ACC112 (cell line): Measurements from ENCODE around the gene STX8.
"Not testable (repeated sequence)": the region's sequence is repeated elsewhere in the genome, so short reads cannot be mapped to it uniquely, and the experiment has no call there.

Source experiments
- H2AFZ ChIP-seq: fragments of 200-600 bp; sonication (generic); one replicate; pipeline ENCODE4 v1.6.0; 2017; ENCODE audit warnings: antibody characterized with exemption, low read length; ENCODE audit not compliant: unreplicated experiment
- H3K27ac ChIP-seq: fragments of 200-600 bp; sonication (generic); 2 replicates; pipeline ENCODE4 v1.5.1; 2014; ENCODE audit warnings: low read depth, mild to moderate bottlenecking, antibody characterized with exemption, low read length, moderate library complexity
- H3K27me3 ChIP-seq: fragments of 200-600 bp; sonication (generic); 2 replicates; pipeline ENCODE4 v1.6.1; 2014; ENCODE audit warnings: mild to moderate bottlenecking, antibody characterized with exemption, low read length, moderate library complexity, mixed read lengths; ENCODE audit not compliant: insufficient read depth
- H3K36me3 ChIP-seq: fragments of 200-600 bp; sonication (generic); 2 replicates; pipeline ENCODE4 v1.6.1; 2016; ENCODE audit warnings: mild to moderate bottlenecking, antibody characterized with exemption, low read length, moderate library complexity, mixed read lengths; ENCODE audit not compliant: insufficient read depth
- H3K4me1 ChIP-seq: fragments of 200-600 bp; sonication (generic); one replicate; pipeline ENCODE4 v1.6.1; 2016; ENCODE audit warnings: low read length, mixed read lengths; ENCODE audit not compliant: insufficient read depth, unreplicated experiment, control insufficient read depth
- H3K4me3 ChIP-seq: fragments of 200-600 bp; sonication (generic); 2 replicates; pipeline ENCODE4 v1.5.1; 2014; ENCODE audit warnings: mild to moderate bottlenecking, low read depth, low read length
- H3K79me2 ChIP-seq: fragments of 200-600 bp; sonication (generic); one replicate; pipeline ENCODE4 v1.6.0; 2016; ENCODE audit warnings: low read length; ENCODE audit not compliant: control insufficient read depth, unreplicated experiment, insufficient read depth

Gene STX8

DNA sequence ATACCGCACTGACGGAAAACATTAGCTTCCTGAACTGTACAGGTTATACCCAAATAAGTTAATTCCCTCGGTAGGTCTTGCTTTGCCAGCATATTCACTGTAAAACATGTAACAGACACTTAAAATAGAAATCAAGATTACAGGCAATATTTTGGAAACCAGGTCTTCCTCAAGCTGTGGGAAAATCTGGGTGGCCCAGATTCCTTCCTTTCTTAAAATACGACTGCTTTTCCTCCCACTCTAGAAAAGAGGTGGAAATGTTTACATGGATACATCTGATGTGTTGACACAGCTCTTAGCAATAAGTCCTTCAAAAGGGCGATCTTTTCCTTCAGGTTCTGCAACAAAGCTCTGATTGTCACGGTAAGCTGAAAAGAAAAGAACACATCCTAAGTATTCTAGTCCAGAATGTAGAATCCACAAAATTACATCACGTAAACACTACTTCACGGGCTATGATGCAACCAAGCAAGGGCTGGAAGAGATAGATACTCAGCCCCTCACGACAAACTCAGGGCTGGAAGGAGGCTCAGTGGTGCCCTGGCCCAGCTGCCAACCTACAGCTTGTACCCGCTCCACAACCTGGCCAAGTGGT, 18.4 kb downstream of the STX8 start:
- Histone ChIP-seq H3K4me3 (no peak overlapping the region), H3K79me2 (no peaks in the 10 kb centered on the region), H3K36me3 (no peaks in the 10 kb centered on the region), H3K27me3 (no peaks in the 10 kb centered on the region), H3K4me1 (no peaks in the 10 kb centered on the region), H2AFZ (no peak overlapping the region), H3K27ac (no peak overlapping the region)

DNA sequence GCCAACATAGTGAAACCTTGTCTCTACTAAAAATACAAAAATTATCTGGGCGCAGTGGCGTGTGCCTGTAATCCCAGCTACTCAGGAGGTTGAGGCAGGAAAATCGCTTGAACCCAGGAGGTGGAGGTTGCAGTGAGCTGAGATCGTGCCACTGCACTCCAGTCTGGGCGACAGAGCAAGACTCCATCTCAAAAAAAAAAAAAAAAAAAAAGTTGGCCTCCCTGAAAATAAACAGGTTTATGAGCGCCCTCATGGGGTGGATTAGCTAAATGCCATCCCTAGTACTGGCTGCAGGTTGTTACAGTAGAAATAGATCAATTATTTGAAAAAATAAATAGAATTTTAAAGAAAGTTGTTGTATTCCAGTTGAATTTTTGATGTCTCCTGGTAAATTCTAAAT, 20.9 kb downstream of the STX8 start:
- H3K79me2 ChIP-seq, H3K27ac ChIP-seq, H3K4me1 ChIP-seq, H3K4me3 ChIP-seq, H3K27me3 ChIP-seq, H2AFZ ChIP-seq, H3K36me3 ChIP-seq: not testable (repeated sequence)

DNA sequence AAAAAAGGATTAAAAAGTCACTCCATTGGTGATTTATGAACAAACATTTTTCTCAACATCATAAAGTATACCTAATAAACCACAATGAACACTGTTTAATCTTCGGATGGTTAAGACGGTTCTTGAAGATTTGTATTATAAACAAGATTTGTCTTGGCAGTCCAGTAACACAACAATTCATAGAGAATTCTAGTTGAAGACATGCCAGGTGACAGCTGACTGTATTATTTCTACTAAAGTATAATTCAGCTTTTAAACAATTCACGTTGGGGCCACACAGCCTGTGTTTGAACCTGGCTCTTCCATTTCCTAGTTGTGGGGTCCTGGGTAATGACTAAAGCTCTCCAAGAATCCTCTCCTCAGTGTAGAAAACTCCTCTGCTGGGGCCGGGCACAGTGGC, 22.0 kb downstream of the STX8 start:
- no peak overlapping the region for H2AFZ ChIP-seq
- H3K27me3 ChIP-seq, result no peaks in the 10 kb centered on the region
- H3K79me2 ChIP-seq, result no peaks in the 10 kb centered on the region
- no peak overlapping the region for H3K4me3 ChIP-seq
- H3K4me1 ChIP-seq, result no peaks in the 10 kb centered on the region
- H3K36me3 ChIP-seq, result no peaks in the 10 kb centered on the region
- H3K27ac ChIP-seq, result no peak overlapping the region

DNA sequence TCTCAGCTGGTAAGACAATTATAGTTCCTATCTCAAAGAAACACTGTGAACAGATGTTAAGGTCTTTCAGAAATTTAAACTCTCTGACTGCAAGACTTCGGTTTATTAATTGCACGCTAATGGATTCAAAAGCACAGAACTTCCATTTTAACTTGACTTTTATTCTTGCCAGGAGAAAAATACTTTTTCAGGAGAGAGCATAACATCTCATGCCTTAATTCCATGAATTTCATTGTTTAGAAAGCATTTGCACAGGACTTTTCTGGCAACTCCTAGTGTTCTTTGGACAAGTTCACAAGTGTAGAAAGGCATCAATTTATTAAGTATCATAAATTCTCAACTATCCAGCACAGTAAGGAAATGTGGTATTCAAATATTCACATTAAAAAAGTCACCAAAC, 22.4 kb downstream of the STX8 start:
- H3K4me3 ChIP-seq, result no peak overlapping the region
- no peaks in the 10 kb centered on the region for H3K36me3 ChIP-seq
- no peak overlapping the region for H3K27ac ChIP-seq
- H3K4me1 ChIP-seq, result no peaks in the 10 kb centered on the region
- H2AFZ ChIP-seq, result no peak overlapping the region
- H3K79me2 ChIP-seq, result no peaks in the 10 kb centered on the region
- no peaks in the 10 kb centered on the region for H3K27me3 ChIP-seq

DNA sequence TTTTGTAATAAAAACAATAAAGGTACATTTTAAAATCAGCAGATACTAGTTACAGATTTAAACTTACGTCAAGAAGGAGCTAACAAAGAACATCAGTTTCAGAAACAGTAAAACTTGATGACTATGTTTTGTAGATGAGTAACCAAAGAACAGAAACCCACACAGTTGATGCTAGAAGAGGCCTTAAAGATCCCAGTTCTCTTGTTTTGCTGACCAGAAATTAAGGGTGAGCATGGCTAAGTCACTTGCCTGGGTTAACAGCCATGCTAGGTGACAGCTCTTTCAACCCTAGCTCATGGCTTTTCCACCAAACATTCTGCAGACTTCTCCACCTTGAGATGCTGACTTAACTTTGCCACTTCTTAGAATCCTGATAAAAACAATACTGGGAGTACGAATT, 26.4 kb downstream of the STX8 start:
- H3K27me3 ChIP-seq, result no peaks in the 10 kb centered on the region
- no peak overlapping the region for H3K4me3 ChIP-seq
- no peak overlapping the region for H3K27ac ChIP-seq
- H3K36me3 ChIP-seq, result no peaks in the 10 kb centered on the region
- H3K4me1 ChIP-seq, result no peaks in the 10 kb centered on the region
- H3K79me2 ChIP-seq, result no peaks in the 10 kb centered on the region
- no peak overlapping the region for H2AFZ ChIP-seq

DNA sequence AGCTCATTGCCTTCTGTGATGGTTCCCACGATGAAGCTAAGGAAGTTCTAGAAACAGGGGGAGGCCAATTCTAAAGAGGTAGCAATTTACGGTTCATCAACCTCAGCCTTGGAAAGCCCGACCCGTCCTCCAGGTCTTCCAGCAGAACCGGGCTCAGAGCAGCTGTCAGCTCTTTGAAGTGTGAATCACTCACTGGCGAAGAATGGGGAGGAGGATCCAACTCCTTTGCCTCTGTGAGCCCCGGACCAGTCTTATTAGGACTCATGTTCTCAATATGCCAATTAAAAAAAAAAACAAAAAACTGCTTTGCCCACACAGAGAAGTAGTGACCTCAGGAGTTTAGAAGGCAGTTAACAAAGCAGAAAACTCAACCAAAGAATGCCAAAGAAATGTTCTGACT, 31.4 kb downstream of the STX8 start:
- Histone ChIP-seq H3K27ac (no peak overlapping the region), H2AFZ (no peak overlapping the region), H3K36me3 (no peaks in the 10 kb centered on the region), H3K4me1 (no peaks in the 10 kb centered on the region), H3K27me3 (no peaks in the 10 kb centered on the region), H3K79me2 (no peaks in the 10 kb centered on the region), H3K4me3 (no peak overlapping the region)

DNA sequence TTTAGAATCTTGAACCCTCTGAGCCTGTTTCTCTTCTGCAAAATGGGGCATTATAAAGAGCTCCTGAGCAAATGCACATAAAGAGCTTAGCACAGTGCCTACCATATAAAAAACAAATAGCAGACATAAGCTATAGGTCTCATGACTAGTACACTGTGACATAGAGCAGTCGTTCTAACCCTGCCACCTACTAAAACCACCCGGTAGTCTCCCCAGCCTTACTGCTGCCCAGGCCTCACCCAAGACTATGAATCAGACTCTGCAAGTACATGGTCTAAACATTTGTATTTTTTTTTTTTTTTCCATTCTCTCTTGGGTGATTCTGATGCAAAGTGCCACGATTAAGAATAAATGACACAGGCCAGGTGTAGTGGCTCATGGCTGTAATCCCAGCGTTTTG, 33.9 kb downstream of the STX8 start:
- Histone ChIP-seq H3K4me3 (no peak overlapping the region), H3K27me3 (no peaks in the 10 kb centered on the region), H3K27ac (no peak overlapping the region), H3K4me1 (no peaks in the 10 kb centered on the region), H3K36me3 (no peaks in the 10 kb centered on the region), H2AFZ (no peak overlapping the region), H3K79me2 (no peaks in the 10 kb centered on the region)

DNA sequence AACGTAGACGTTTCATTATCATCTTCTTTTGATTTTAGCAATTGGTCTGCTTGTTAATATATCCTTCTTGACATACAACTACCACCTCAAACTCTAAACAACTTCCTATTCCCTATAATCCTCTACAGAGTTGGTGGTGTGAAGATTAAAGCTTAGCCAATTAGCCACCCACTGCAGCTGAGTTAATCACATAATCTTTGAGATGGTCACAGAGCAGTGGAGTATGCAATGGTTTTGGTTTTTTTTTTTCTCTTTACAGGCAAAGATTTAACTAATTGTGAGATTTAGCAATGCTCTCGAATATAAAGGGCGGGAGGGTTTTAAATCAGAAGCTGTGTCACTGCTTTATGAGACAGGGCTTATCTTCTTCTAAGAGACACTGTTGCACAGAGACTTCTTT, 37.0 kb downstream of the STX8 start:
- no peaks in the 10 kb centered on the region for H3K36me3 ChIP-seq
- H3K79me2 ChIP-seq, result no peaks in the 10 kb centered on the region
- no peak overlapping the region for H3K27ac ChIP-seq
- H3K27me3 ChIP-seq, result no peaks in the 10 kb centered on the region
- H3K4me1 ChIP-seq, result no peaks in the 10 kb centered on the region
- H2AFZ ChIP-seq, result no peak overlapping the region
- H3K4me3 ChIP-seq, result no peak overlapping the region

DNA sequence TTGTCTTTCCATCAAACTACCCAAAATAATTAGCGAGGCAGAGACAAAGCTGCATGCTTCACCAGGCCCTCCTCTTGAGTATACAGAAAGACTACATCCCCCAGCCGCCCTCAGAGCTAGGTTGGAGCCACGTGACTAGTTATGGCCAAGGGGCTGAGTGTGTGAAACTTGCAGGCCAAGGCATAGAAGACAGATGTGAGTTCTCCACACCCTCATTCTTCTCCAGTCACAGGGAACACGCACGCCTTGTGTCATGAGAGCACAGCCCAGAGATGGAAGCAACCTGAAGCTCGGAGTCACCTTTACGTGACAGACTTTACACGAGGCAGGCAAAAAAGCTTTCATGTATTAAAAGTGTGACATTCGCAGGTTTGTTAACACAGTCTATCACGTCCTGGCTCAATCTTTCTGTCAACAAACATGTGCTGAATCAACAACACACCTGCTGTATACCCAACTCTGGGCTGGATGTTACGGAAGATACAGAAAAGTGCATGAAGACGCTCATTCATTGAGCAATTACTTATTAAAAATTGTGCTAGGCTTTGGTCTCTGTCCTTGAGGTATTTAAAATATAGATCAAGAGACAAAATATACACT, 38.3 kb downstream of the STX8 start:
- H3K4me1 ChIP-seq, result no peaks in the 10 kb centered on the region
- H3K79me2 ChIP-seq, result no peaks in the 10 kb centered on the region
- H3K27me3 ChIP-seq, result no peaks in the 10 kb centered on the region
- no peak overlapping the region for H3K4me3 ChIP-seq
- no peak overlapping the region for H3K27ac ChIP-seq
- no peak overlapping the region for H2AFZ ChIP-seq
- H3K36me3 ChIP-seq, result no peaks in the 10 kb centered on the region

DNA sequence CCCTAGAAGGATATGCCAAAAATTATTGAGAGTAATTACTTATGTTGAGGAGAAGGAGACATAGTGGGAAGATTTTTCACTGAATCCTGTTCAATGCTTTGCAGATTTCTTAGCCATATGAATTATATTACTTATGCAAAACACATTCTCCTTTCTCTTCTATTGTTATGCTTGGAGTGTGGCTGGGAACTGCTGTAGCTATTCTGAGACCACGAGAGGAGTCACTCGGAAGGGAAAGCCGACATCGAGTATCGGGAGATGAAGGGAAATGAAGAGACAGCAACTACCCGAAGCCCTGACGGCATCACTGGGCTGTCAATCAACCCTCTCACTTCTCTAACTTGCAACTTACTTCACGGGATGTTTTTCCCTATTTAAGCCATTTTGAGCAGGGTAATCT, 39.6 kb downstream of the STX8 start:
- no peak overlapping the region for H3K4me3 ChIP-seq
- no peaks in the 10 kb centered on the region for H3K36me3 ChIP-seq
- no peak overlapping the region for H2AFZ ChIP-seq
- H3K4me1 ChIP-seq, result no peaks in the 10 kb centered on the region
- H3K27me3 ChIP-seq, result no peaks in the 10 kb centered on the region
- no peak overlapping the region for H3K27ac ChIP-seq
- H3K79me2 ChIP-seq, result no peaks in the 10 kb centered on the region

DNA sequence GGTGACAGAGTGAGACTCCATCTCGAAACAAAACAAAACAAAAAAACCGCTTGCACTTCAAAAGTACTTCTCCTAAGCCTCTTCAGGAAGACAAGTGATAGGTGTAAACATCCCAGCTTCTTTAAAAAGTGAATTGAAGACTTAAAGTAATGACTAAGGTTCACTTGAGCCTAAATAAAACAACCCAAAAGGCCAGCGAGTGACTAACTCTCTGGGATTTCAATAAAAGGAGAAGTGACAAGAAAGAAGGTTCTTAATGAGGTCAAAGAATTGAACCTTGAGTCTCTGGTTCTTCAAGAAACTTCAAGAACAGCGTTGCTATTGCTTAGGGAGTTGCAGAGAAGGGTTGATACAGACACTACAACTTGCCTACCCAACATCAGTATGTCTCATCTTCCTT, 42.2 kb downstream of the STX8 start:
- Histone ChIP-seq H3K36me3 (no peaks in the 10 kb centered on the region), H2AFZ (no peak overlapping the region), H3K27me3 (no peaks in the 10 kb centered on the region), H3K4me3 (no peak overlapping the region), H3K4me1 (no peaks in the 10 kb centered on the region), H3K79me2 (no peaks in the 10 kb centered on the region), H3K27ac (no peak overlapping the region)
